ENCODE results near the gene CFDP1.

- no peak for TF ChIP-seq POLR2A (IDR thresholded peaks at IDR 0.05; ENCODE audit: extremely low read depth, insufficient read length)
- no peak for TF ChIP-seq CTCF (IDR thresholded peaks at IDR 0.05; ENCODE audit: low read depth, low read length)
- TF ChIP-seq MAX (IDR thresholded peaks at IDR 0.05; ENCODE audit: low read depth, low read length), result no peak
Observed at GRCh38 chr16:75323198-75323597, 110.1 kb downstream of the CFDP1 start.
